Astrocyte (in vitro differentiated cells and primary cell): ENCODE results near the gene TST. TPM values are rescaled to one million over a fixed set of nuclear protein-coding genes. Genes with fewer than 3 reads are reported as not detected.

Experiments used
- DNase-seq: peaks from one replicate; pipeline ENCODE4 v3.0.0-alpha.2; 2010; ENCODE audit warnings: low read depth
- FAIRE-seq: peaks from 2 replicates; lab custom pipeline; 2011; peaks lifted over from hg19 to GRCh38; lab: Jason Lieb, UNC
- H2AFZ ChIP-seq: 2 replicates; pipeline ENCODE4 v1.6.0; 2012; ENCODE audit warnings: low read depth, low read length, inconsistent platforms
- H3K27ac ChIP-seq: 2 replicates; pipeline ENCODE4 v1.5.1; 2011; ENCODE audit warnings: low read depth, low read length, inconsistent platforms
- H3K27me3 ChIP-seq: 2 replicates; pipeline ENCODE4 v1.6.0; 2011; ENCODE audit warnings: low read length, inconsistent platforms; ENCODE audit not compliant: insufficient read depth
- H3K36me3 ChIP-seq: 2 replicates; pipeline ENCODE4 v1.5.1; 2011; ENCODE audit warnings: low read length, inconsistent platforms; ENCODE audit not compliant: insufficient read depth
- H3K4me1 ChIP-seq: 2 replicates; pipeline ENCODE4 v1.5.1; 2011; ENCODE audit warnings: low read length, inconsistent platforms; ENCODE audit not compliant: insufficient read depth
- H3K4me2 ChIP-seq: 2 replicates; pipeline ENCODE4 v1.6.0; 2012; ENCODE audit warnings: low read length, inconsistent platforms
- H3K4me3 ChIP-seq: 2 replicates; pipeline ENCODE4 v1.5.1; 2011; ENCODE audit warnings: low read depth, mild to moderate bottlenecking, low read length, inconsistent platforms; ENCODE audit not compliant: insufficient read depth
- H3K79me2 ChIP-seq: 2 replicates; pipeline ENCODE4 v1.6.0; 2012; ENCODE audit warnings: mild to moderate bottlenecking, low read length, inconsistent platforms; ENCODE audit not compliant: insufficient read depth
- H3K9ac ChIP-seq: 2 replicates; pipeline ENCODE4 v1.6.0; 2012; ENCODE audit warnings: mild to moderate bottlenecking, low read length, inconsistent platforms
- H3K9me3 ChIP-seq: 2 replicates; pipeline ENCODE4 v1.5.1; 2012; ENCODE audit warnings: low read depth, mild to moderate bottlenecking, low read length, inconsistent platforms; ENCODE audit not compliant: insufficient read depth
- H4K20me1 ChIP-seq: 2 replicates; pipeline ENCODE4 v1.6.0; 2012; ENCODE audit warnings: low read length, inconsistent platforms; ENCODE audit not compliant: insufficient read depth
- H3K27ac Mint-ChIP-seq: one replicate; pipeline ENCODE4 v1.8.0; 2021; ENCODE audit warnings: mild to moderate bottlenecking, mixed read lengths; ENCODE audit not compliant: unreplicated experiment
- H3K27me3 Mint-ChIP-seq: one replicate; pipeline ENCODE4 v1.8.0; 2021; ENCODE audit warnings: low read depth, mixed read lengths; ENCODE audit not compliant: unreplicated experiment
- H3K36me3 Mint-ChIP-seq: one replicate; pipeline ENCODE4 v1.8.0; 2021; ENCODE audit warnings: low read depth, mixed read lengths; ENCODE audit not compliant: unreplicated experiment
- H3K4me1 Mint-ChIP-seq: one replicate; pipeline ENCODE4 v1.8.0; 2021; ENCODE audit warnings: low read depth, mixed read lengths; ENCODE audit not compliant: unreplicated experiment
- H3K4me3 Mint-ChIP-seq: one replicate; pipeline ENCODE4 v1.8.0; 2021; ENCODE audit warnings: mild to moderate bottlenecking, moderate library complexity, mixed read lengths; ENCODE audit not compliant: unreplicated experiment
- H3K9me3 Mint-ChIP-seq: one replicate; pipeline ENCODE4 v1.8.0; 2021; ENCODE audit warnings: mild to moderate bottlenecking, mixed read lengths; ENCODE audit not compliant: unreplicated experiment
- EZH2 ChIP-seq: IDR thresholded peaks from 2 replicates; pipeline ENCODE4 v1.6.1; 2012; ENCODE audit warnings: mild to moderate bottlenecking, low read length, inconsistent platforms; ENCODE audit not compliant: insufficient read depth
- total RNA-seq: library from RNA; stranded (reverse); gene quantifications from 2 replicates; pipeline ENCODE4 v1.2.1, GENCODE V29; 2021
- TF ChIP-seq, protein P1 (sequence below): IDR thresholded peaks from 2 replicates; pipeline ENCODE4 v1.5.1; 2011; ENCODE audit warnings: low read depth, mild to moderate bottlenecking, inconsistent platforms, low read length, moderate library complexity; ENCODE audit not compliant: insufficient read depth

Gene TST
- total RNA-seq, 1 donor from 2014 or later: 32.2 TPM

DNA sequence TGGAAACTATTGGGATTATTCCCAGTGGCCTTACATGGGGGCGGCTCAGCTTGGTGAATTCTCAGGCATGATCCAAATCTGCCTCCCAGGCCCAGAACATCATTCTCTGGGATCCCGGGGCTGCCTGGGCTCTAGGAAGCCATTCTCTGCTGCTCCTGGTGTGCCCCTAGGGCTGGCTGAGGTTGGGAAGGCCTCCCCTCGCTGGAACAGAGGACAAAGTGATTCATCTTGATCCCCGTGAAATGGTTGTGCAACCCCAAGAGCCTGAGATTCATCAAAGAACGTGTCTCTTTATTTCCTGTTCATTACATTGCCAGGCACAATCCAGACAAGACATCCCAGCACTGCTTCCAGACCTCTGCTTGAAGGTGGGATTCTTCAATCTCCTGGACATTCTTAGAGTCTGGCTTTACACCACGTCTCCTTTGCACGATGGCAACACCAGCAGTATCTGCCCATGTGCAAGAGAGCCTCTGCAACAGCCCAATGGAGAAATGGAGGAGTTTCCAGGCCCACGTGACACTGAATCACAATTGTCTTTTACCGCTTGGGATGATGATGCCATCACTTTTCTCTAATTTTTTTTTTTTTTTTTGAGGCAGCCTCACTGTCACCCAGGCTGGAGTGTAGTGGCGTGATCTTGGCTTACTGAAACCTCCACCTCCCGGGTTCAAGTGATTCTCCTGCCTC lies 52.3 kb downstream of the TST start:
- Histone ChIP-seq H4K20me1 (no peaks in the 10 kb centered on the region), H3K4me1 (no peaks in the 10 kb centered on the region), H3K36me3 (no peaks in the 10 kb centered on the region), H3K9me3 (no peaks in the 10 kb centered on the region), H3K4me2 (no peak overlapping the region), H3K27ac (no peak overlapping the region), H3K9ac (no peak overlapping the region), H3K79me2 (no peaks in the 10 kb centered on the region), H3K27me3 (peaks cover 5% of the 10 kb centered on the region), H2AFZ (no peak overlapping the region), H3K4me3 (no peak overlapping the region)
- TF ChIP-seq EZH2: no peak
- TF ChIP-seq, protein P1, sequence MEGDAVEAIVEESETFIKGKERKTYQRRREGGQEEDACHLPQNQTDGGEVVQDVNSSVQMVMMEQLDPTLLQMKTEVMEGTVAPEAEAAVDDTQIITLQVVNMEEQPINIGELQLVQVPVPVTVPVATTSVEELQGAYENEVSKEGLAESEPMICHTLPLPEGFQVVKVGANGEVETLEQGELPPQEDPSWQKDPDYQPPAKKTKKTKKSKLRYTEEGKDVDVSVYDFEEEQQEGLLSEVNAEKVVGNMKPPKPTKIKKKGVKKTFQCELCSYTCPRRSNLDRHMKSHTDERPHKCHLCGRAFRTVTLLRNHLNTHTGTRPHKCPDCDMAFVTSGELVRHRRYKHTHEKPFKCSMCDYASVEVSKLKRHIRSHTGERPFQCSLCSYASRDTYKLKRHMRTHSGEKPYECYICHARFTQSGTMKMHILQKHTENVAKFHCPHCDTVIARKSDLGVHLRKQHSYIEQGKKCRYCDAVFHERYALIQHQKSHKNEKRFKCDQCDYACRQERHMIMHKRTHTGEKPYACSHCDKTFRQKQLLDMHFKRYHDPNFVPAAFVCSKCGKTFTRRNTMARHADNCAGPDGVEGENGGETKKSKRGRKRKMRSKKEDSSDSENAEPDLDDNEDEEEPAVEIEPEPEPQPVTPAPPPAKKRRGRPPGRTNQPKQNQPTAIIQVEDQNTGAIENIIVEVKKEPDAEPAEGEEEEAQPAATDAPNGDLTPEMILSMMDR: no peak
- Mint-ChIP-seq H3K4me1 (no peaks in the 10 kb centered on the region), H3K9me3 (peaks cover 2% of the 10 kb centered on the region), H3K27me3 (peaks cover 15% of the 10 kb centered on the region), H3K36me3 (no peaks in the 10 kb centered on the region), H3K27ac (no peak overlapping the region), H3K4me3 (no peak overlapping the region)
- DNase-seq (no peak), FAIRE-seq (no peak)

DNA sequence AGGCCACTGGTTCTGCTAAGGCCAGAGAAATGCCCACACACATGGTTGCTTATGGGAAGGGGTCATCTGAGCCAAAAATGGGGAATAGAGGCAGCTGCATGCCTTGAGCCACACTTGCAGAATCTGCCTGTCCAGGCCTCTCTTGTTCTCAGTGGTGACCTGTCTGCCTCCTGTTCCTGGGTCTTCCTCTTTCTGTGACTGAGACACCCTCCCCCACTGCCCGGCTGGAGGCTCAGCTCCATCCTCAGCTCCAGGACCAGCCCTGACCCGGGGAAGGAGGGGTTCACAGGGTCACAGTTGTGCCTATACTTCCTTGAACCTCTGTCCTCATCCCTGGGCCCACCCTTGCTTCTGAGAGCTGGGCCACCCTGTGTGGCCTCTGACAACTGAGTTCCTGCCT lies 53.6 kb downstream of the TST start:
- no peak for TF ChIP-seq EZH2
- TF ChIP-seq, protein P1: no peak
- Histone ChIP-seq H4K20me1 (no peaks in the 10 kb centered on the region), H3K9ac (no peak overlapping the region), H3K79me2 (no peaks in the 10 kb centered on the region), H3K9me3 (no peaks in the 10 kb centered on the region), H3K27me3 (peaks cover 14% of the 10 kb centered on the region), H3K4me1 (no peaks in the 10 kb centered on the region), H3K4me3 (no peak overlapping the region), H3K27ac (no peak overlapping the region), H2AFZ (no peak overlapping the region), H3K36me3 (no peaks in the 10 kb centered on the region), H3K4me2 (no peak overlapping the region)
- DNase-seq: no peak
- no peak for FAIRE-seq
- H3K27ac Mint-ChIP-seq: no peak overlapping the region
- H3K4me1 Mint-ChIP-seq: no peaks in the 10 kb centered on the region
- H3K36me3 Mint-ChIP-seq: no peaks in the 10 kb centered on the region
- peaks cover 2% of the 10 kb centered on the region for H3K9me3 Mint-ChIP-seq
- peaks cover 22% of the 10 kb centered on the region for H3K27me3 Mint-ChIP-seq
- H3K4me3 Mint-ChIP-seq: no peak overlapping the region

DNA sequence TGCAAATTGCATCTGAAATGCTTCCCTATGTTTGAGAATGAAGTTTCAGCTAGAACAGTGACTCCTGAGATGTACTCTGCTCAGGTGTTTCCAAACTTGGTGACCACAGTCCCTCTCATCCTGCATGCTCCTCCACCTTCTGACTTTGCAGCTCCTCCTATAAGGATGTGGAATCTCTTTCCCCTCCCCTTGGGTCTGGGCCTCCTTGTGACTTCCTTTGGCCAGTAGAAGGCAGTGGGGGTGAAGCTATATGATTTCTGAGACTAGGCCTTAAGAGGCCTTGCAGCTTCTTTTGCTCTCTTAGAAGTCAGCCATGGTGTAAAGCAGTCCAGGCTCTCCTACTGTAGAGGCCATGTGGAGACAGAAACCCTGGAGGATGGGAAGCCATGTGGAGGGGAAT lies 55.1 kb downstream of the TST start:
- Histone ChIP-seq H3K9ac (no peak overlapping the region), H3K4me2 (no peak overlapping the region), H4K20me1 (no peaks in the 10 kb centered on the region), H3K9me3 (no peaks in the 10 kb centered on the region), H3K27me3 (peaks cover 14% of the 10 kb centered on the region), H2AFZ (no peak overlapping the region), H3K27ac (no peak overlapping the region), H3K4me3 (no peak overlapping the region), H3K36me3 (no peaks in the 10 kb centered on the region), H3K79me2 (no peaks in the 10 kb centered on the region), H3K4me1 (no peaks in the 10 kb centered on the region)
- FAIRE-seq: no peak
- H3K4me1 Mint-ChIP-seq: no peaks in the 10 kb centered on the region
- H3K27me3 Mint-ChIP-seq: peaks cover 32% of the 10 kb centered on the region
- no peak for TF ChIP-seq EZH2
- TF ChIP-seq, protein P1: no peak
- H3K27ac Mint-ChIP-seq: no peak overlapping the region
- H3K9me3 Mint-ChIP-seq: peaks cover 2% of the 10 kb centered on the region
- no peak for DNase-seq
- no peak overlapping the region for H3K4me3 Mint-ChIP-seq
- no peaks in the 10 kb centered on the region for H3K36me3 Mint-ChIP-seq
